ENCODE measurements around the gene RAMP3. TPM values are rescaled to one million over a fixed set of nuclear protein-coding genes. Genes with fewer than 3 reads are reported as not detected.

Gene RAMP3
- total RNA-seq, 4 donors from 2014 or later, result 24.6 to 166 (median 50.8) TPM

DNA sequence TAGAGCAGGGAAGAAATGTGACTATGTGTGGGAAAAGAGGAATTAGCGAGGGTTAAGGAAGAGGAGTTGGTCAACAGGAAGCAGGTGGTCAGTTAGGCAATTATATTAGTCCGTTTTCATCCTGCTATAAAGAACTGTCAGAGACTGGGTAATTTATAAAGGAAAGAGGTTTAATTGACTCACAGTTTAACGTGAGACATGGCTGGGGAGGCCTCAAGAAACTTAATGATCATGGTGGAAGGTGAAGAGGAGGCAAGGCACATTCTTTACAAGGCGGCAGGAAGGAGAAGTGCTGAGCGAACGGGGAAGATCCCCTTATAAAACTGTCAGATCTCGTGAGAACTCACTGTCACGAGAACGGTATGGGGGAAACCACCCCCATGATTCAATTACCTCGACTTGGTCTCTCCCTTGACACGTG is 35.0 kb downstream of the RAMP3 start:
- TF ChIP-seq, protein P1, sequence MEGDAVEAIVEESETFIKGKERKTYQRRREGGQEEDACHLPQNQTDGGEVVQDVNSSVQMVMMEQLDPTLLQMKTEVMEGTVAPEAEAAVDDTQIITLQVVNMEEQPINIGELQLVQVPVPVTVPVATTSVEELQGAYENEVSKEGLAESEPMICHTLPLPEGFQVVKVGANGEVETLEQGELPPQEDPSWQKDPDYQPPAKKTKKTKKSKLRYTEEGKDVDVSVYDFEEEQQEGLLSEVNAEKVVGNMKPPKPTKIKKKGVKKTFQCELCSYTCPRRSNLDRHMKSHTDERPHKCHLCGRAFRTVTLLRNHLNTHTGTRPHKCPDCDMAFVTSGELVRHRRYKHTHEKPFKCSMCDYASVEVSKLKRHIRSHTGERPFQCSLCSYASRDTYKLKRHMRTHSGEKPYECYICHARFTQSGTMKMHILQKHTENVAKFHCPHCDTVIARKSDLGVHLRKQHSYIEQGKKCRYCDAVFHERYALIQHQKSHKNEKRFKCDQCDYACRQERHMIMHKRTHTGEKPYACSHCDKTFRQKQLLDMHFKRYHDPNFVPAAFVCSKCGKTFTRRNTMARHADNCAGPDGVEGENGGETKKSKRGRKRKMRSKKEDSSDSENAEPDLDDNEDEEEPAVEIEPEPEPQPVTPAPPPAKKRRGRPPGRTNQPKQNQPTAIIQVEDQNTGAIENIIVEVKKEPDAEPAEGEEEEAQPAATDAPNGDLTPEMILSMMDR (IDR thresholded peaks at IDR 0.05; ENCODE audit: low read depth), result no peak

DNA sequence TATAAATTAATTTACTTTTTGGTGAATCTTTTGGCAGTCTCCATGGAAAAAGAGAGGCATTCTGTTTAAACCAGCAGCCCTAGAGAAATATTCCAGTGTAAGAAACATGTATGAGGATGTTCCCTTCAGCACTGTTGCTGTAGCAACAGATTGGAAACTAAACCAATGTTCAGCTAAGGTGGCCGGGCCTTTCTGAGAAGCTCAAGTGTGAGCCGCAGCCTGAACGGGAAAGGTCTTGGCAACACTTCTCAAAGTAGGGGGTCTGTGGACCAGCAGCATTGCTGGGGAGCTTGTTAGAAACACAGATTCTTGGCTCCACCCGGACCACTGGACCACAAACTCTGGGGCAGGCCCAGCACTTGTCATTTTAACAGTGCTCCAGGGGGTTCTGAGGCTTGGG is 36.2 kb downstream of the RAMP3 start:
- TF ChIP-seq, protein P1 (IDR thresholded peaks at IDR 0.05; ENCODE audit: low read depth), result no peak

DNA sequence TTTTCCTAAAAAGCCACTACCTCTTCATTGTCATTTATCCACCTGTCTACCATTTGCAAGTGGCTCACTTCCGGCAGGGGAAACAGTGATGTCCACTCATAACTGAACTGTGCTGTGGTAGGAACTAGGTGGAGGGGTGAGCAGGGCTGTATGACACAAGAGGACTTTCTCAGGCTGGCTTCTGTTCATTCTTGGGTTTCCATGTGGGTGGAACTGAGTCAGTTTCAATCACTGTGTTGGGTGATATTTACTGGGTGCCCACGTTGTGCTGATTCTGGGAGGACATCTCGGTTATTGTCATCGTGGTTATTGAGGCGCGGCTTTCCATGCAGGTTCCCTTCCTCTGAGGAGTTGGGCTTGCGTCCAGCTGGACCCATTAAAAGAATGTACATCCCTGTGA is 38.8 kb downstream of the RAMP3 start:
- TF ChIP-seq, protein P1 (IDR thresholded peaks at IDR 0.05; ENCODE audit: low read depth), result no peak

DNA sequence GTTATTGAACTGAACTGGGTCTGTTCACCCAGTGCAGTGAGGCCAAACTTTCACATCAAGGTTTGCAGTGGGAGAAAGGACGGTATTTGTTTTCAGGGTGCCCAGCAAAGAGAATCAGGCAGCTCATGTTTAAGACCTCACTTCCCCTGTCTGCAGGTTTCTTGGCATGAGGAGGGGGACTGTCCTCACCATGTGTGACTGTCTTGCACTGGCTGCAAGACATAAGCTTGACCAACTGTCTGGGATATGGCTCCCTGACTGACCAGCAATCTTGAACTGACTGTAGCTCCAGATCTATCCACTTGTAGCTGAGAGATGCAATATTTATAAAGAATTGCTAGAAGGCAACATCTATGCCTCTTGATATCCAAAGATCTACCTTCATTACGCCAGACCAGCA is 39.9 kb downstream of the RAMP3 start:
- TF ChIP-seq, protein P1 (IDR thresholded peaks at IDR 0.05; ENCODE audit: low read depth), result no peak

DNA sequence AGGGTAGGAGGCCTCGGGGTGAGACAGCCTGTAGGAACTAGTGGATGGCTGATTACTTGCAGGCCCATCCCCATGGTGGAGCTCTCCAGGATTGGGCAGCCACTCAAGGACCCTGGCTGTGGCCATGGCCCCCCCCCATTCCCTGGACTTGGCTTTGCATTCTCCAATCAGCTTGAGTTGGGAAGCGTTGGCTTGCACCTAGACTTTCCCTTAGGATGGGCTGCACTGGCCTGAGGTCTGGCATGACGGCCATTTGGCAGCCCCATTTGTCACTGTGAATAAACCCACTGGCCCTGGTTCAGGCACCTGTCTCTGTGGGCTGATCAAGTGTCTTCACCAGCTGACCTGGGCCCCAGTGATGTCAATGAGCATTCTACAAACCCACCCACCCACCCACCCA is 41.4 kb downstream of the RAMP3 start:
- TF ChIP-seq, protein P1 (IDR thresholded peaks at IDR 0.05; ENCODE audit: low read depth), result no peak

DNA sequence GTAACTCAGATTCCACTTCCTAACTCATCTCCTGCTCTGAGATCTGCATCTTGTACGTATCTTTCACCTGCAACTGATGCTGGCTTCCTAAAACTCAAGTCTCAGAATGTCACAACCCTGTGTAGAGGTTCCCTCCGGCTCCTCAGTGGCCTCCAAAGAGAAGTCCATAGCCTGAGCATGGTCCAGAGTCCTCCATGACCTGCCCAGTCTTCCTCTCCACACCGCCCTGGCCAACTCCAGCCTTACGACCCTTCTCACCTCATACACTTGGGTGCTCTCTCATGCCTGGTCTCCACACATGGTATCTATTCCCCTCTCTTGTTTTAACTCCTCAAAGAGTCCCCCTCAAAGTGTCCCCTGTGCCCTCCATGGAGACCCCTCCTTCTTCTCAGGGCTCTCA is 41.9 kb downstream of the RAMP3 start:
- TF ChIP-seq, protein P1 (IDR thresholded peaks at IDR 0.05; ENCODE audit: low read depth), result no peak

DNA sequence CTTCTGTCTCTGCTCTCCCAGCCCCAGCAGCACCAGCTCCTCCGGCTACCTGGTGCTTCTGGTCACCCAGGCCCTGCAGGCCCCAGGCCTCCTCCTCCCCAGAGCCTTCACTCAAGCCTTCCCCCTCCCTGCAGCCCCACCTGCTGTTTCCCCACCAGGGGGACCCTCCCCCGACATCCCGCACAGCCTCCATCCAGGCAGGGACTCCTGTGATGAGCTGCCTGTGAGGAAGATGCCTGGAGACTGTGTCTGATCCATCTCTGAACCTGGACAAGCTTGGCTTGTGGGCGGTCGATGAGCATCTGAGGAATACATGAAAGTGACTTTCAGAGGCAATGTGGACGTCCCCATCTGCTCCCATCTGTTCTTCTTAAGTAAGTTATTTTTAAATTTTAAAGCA is 45.0 kb downstream of the RAMP3 start:
- TF ChIP-seq, protein P1 (IDR thresholded peaks at IDR 0.05; ENCODE audit: low read depth), result no peak

Measured in subcutaneous adipose tissue (tissue), 4 donors.